K562 (cell line): Measurements from ENCODE around the gene SLC2A9. TPM values are rescaled to one million over a fixed set of nuclear protein-coding genes. Genes with fewer than 3 reads are reported as not detected.
A peak's percentile ranks its signal among the peaks of the same experiment; 100 is the strongest.

Experiments used
- AFF4 ChIP-seq: sonication (generic); formaldehyde crosslinking; IDR thresholded peaks from 2 replicates; pipeline ENCODE4 v1.8.0; 2023; ENCODE audit warnings: mild to moderate bottlenecking, missing genetic modification reagents
- ATF6 ChIP-seq: sonication (generic); formaldehyde crosslinking; IDR thresholded peaks from 2 replicates; pipeline ENCODE4 v1.4.0; 2020; ENCODE audit warnings: mild to moderate bottlenecking, missing genetic modification reagents
- BDP1 ChIP-seq: IDR thresholded peaks from 3 replicates; pipeline ENCODE4 v1.6.1; 2011; ENCODE audit not compliant: insufficient read length, insufficient read depth
- CREBBP ChIP-seq: IDR thresholded peaks from one replicate; pipeline ENCODE4 v1.6.1; 2012; ENCODE audit warnings: low read depth, mild to moderate bottlenecking, control low read depth, inconsistent platforms, low read length
- DNMT1 ChIP-seq: fragments of 450-650 bp; IDR thresholded peaks from 2 replicates; pipeline ENCODE4 v1.6.1; 2016; ENCODE audit warnings: antibody characterized with exemption, mild to moderate bottlenecking
- EHMT2 ChIP-seq: fragments of 450-650 bp; IDR thresholded peaks from 2 replicates; pipeline ENCODE4 v1.6.1; 2018; ENCODE audit warnings: antibody characterized with exemption
- ETS2 ChIP-seq: IDR thresholded peaks from 2 replicates; pipeline ENCODE4 v1.6.1; 2016; ENCODE audit warnings: borderline replicate concordance, missing genetic modification characterization, mild to moderate bottlenecking, moderate library complexity, missing compliant biosample characterization; ENCODE audit not compliant: poor library complexity, severe bottlenecking
- ETV6 ChIP-seq, 3 experiments: fragments of 150-350 bp in 1 of 3; sonication (generic) in 1 of 3; formaldehyde crosslinking in 1 of 3; IDR thresholded peaks; 2 replicates each; pipeline versions ENCODE4 v1.6.1 to v1.8.0; 2014 to 2022; ENCODE audit warnings: borderline replicate concordance in 2 of 3, low read depth in 2 of 3, antibody characterized with exemption in 1 of 3, low read length in 1 of 3, mild to moderate bottlenecking in 1 of 3, missing genetic modification reagents in 1 of 3
- HDAC6 ChIP-seq: IDR thresholded peaks from 2 replicates; pipeline ENCODE4 v1.6.1; 2012; ENCODE audit warnings: low read depth, mild to moderate bottlenecking, control low read depth, inconsistent platforms, low read length, moderate library complexity
- HMG20A ChIP-seq: fragments of 450-650 bp; formaldehyde crosslinking; conservative IDR thresholded peaks from 2 replicates; pipeline ENCODE4 v1.4.0; 2020; ENCODE audit warnings: mild to moderate bottlenecking, mixed read lengths
- HNRNPL ChIP-seq: fragments of 200-400 bp; formaldehyde crosslinking; IDR thresholded peaks from 2 replicates; pipeline ENCODE4 v1.6.1; 2017; ENCODE audit warnings: low read depth, mild to moderate bottlenecking, low read length
- NR2C1 ChIP-seq, 2 experiments: fragments of 450-650 bp; IDR thresholded peaks; 2 replicates each; pipeline ENCODE4 v1.6.1; 2017; ENCODE audit warnings: mild to moderate bottlenecking in 2 of 2, antibody characterized with exemption in 1 of 2, inconsistent platforms in 1 of 2, missing compliant biosample characterization in 1 of 2, missing genetic modification characterization in 1 of 2
- RCOR1 ChIP-seq, 2 experiments: IDR thresholded peaks; 2 replicates each; pipeline ENCODE4 v1.6.1; 2012; ENCODE audit warnings: low read depth in 2 of 2, low read length in 2 of 2, borderline replicate concordance in 1 of 2, improper control_type of control experiment in 1 of 2
- USF1 ChIP-seq: sonication (generic); formaldehyde crosslinking; IDR thresholded peaks from 2 replicates; pipeline ENCODE4 v1.9.0; 2022; ENCODE audit warnings: mild to moderate bottlenecking, missing genetic modification reagents
- ZBTB17 ChIP-seq: fragments of 450-650 bp; formaldehyde crosslinking; IDR thresholded peaks from 2 replicates; pipeline ENCODE4 v1.4.0; 2020; ENCODE audit warnings: mild to moderate bottlenecking
- ZNF395 ChIP-seq: fragments of 200-800 bp; sonication (Bioruptor generic); IDR thresholded peaks from 2 replicates; pipeline ENCODE4 v1.6.1; 2017; ENCODE audit warnings: missing genetic modification characterization, missing compliant biosample characterization
- ZNF57 ChIP-seq: fragments of 450-650 bp; formaldehyde crosslinking; IDR thresholded peaks from 2 replicates; pipeline ENCODE4 v1.4.0; 2020; ENCODE audit warnings: mild to moderate bottlenecking, moderate library complexity
- polyA plus RNA-seq, 8 experiments: library from polyadenylated mRNA; depleted of rRNA in 4 of 8; stranded (reverse) in 5 of 8; unstranded in 3 of 8; fragments of >200 nt; fragmentation: Nextera tagmentation in 2 of 8; fragmentation: Illumina TruSeq in 1 of 8; extraction: Ambion mirVana in 2 of 8; extraction: Trizol in 1 of 8; gene quantifications; 2 replicates each; pipeline versions ENCODE4 v1.2.1 to v1.2.3, GENCODE V29; 2011 to 2014; ENCODE audit warnings: inconsistent platforms in 1 of 8, missing spikeins in 1 of 8
- total RNA-seq, 7 experiments: library from RNA; depleted of rRNA in 6 of 7; stranded (reverse); fragments of >200 nt in 6 of 7; fragmentation: Illumina TruSeq in 2 of 7; extraction: Trizol in 2 of 7; gene quantifications; 2 replicates each; pipeline versions ENCODE4 v1.2.1 to v1.2.3, GENCODE V29; 2011 to 2021; ENCODE audit warnings: low replicate concordance in 1 of 7

Gene SLC2A9
- total and polyA plus RNA-seq, 9 of the 15 experiments (the other 6 are each of a cell fraction or from before 2014, with no cell fraction given) = 0.15 to 1.9 (median 0.76) TPM

- TF ChIP-seq ATF6 (CRISPR knock-in tag) (no peak), HDAC6 (no peak), USF1 (CRISPR knock-in tag) (peak; percentile 88), HNRNPL (no peak), AFF4 (CRISPR knock-in tag) (peak; percentile 59; the same call in 1 of the 2 replicates), DNMT1 (no peak), RCOR1 (IDR thresholded peaks at IDR 0.05; ENCODE audit: borderline replicate concordance in 1 of 2, low read depth in 2 of 2, low read length in 2 of 2) (peak in 1 of 2 experiments; percentile 74; a peak in 2 of 4 replicates), EHMT2 (0 out of 2 replicates have a peak, but pooled peaks have one; percentile 39), BDP1 (no peak), ETS2 (no peak), HMG20A (CRISPR knock-in tag) (no peak), ZNF57 (CRISPR knock-in tag) (no peak), ZNF395 (no peak), ZBTB17 (0 out of 2 replicates have a peak, but pooled peaks have one; percentile 19), CREBBP (no peak), ETV6 (IDR thresholded peaks at IDR 0.05; ENCODE audit: borderline replicate concordance in 1 of 2, low read depth in 2 of 2, low read length in 1 of 2) (no peak), ETV6 (CRISPR knock-in tag; IDR thresholded peaks at IDR 0.05; ENCODE audit: borderline replicate concordance) (no peak), NR2C1 (IDR thresholded peaks at IDR 0.05) (no peak), NR2C1 (tag; IDR thresholded peaks at IDR 0.05) (no peak)
Measured at GRCh38 chr4:10018818-10019461, 2.4 kb downstream of the SLC2A9 start (continued).
